Stimulated activated CD4-positive, alpha-beta T cell treated with anti-CD3 and anti-CD28 coated beads, Interleukin-12 subunit alpha, Interleukin-12 subunit beta, amount 100 ng/mL, for 4 hours (primary cell): ENCODE data around the gene PROX2.
A peak's percentile ranks its signal among the peaks of the same experiment; 100 is the strongest.

ENCODE experiments used
- DNase-seq: peaks from one replicate; pipeline ENCODE4 v3.0.0-alpha.2; 2020

PROX2 gene

DNA sequence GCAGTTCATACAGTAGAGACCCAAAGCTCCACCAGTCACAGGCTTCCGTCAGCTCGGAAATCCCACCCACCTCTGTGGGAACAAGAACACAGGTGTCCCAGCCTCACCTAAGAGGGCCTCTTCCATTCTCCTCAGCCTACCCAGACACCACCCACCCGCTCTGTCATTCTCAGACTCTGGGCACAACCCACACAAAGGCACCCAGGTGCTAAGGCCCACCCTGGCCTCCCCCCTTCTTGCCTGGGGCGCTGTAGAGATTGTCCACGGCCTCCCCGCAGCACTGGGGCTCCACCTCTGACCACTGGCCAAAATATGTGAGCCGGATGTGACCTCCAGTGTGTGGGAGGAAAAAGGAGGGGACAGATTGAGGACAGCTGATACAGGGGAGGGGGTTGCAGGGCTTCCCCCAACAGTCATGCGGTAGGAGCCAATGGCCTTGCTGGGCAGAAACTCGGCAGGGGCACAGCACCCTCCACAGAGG lies 33.0 kb upstream of the PROX2 start:
- no peak for DNase-seq

DNA sequence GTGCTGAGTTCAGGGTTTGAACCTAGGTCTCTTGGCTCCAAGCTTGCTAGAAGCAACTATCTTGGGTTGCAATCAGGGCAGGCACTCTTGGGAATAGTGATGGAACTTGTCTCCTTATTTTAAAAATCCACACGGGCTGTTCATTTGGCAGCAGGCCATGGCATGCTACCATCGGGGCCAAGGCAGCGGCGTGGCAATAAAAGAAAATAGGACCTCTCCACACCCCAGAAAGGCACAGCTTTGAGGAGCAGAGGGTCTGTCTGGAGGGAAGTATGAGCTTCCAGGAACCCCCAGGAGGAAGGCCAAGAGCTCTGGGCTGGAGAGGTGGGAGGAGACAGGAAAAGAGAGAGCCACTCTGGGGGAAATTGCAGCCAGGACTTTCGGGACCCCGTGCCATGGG lies 31.8 kb upstream of the PROX2 start:
- no peak for DNase-seq

DNA sequence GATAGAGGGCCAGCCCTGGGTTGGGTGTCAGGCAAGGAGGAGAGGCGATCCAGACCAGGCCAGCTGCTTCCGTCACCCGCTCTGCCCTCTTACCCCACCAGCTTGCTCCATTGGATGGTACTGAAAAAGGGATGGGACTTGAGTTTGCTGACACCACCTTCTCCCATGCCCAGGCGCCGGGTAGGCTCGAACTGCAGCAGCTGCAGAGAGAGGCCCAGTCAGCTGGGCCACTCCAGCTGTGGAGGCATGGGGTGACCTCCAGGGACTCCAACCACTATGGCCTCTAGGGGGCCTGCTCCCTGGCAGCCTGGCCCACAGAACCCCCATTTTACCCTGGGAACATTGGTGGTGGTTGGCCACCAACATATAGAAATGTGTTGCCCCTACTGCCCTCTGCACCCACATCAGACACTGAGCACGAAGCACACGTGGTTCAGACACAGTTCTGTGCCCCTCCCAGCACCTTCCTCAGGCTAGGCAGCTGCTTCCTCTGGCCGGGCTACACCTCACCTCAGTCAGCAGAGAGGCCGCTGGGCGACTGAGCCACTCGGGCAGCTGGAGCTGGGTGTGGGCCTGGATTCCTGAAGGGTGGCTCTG lies 31.1 kb upstream of the PROX2 start:
- no peak for DNase-seq

DNA sequence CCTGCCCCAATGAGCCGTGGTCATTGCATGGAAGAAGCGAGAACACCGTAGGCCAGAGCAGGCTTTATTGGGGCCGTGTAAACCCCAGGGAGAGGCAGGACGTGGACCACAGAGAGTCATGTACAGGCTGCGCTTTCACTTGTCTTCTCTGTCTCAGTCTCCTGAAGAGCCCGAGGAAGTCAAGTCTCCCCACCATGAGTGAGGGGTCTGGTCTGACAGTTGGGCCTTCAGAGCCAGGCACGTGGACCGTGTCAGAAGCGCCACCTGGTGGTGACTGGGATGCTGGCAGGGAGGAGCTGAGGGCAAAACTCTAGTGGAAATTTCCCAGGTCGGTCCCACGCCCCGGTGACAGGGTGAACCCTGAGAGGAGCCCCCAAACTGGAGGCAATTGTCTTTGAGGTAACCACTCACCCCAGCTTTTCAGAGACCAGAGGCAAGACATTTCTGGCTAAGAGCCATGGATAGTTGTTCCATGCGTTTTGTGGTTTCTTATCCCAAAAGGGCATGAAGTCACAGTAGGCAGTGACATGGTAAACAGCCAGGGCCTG lies 29.7 kb upstream of the PROX2 start:
- peak; percentile 82 for DNase-seq

DNA sequence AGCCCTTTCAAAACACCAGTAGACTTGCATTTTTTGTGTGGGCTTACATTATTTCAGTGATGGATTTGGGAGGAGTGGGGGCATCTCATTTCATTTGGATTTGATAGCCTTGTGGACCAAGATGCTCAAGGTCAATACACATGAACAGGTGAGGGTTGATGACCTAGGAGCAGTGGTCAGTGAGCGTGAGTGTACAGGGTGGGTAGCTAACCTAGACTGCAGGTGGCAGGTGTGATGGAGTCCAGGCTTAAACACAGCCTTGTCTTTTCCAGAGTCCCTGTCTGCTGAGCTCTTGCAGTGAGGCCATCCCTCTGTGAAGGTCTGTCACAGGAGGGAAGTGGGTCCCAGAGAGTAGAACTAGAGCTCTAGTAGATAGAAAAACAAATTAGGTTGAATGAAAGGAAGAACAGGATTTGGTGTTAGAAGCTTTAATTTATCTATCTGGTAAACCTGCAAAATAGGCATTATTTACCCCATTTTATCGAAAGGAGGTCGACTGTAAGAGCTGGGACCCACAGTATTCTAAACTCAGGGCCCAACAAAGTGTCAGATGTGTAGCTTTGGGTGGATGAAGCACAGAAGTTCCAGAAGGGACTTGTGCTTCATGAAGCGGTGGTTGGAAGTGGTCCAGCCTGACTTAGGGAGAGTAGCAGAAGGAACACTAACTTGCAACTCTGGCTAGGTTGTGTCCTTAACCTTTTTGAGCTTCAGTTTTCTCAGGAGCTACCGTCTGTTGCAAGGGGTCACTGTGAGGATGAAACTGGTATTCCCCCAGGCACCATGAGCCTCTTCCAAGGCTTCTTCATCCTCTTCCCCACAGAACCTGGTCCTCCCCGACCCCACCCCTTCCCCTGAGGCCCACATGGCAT lies 28.9 kb upstream of the PROX2 start:
- DNase-seq, result no peak

DNA sequence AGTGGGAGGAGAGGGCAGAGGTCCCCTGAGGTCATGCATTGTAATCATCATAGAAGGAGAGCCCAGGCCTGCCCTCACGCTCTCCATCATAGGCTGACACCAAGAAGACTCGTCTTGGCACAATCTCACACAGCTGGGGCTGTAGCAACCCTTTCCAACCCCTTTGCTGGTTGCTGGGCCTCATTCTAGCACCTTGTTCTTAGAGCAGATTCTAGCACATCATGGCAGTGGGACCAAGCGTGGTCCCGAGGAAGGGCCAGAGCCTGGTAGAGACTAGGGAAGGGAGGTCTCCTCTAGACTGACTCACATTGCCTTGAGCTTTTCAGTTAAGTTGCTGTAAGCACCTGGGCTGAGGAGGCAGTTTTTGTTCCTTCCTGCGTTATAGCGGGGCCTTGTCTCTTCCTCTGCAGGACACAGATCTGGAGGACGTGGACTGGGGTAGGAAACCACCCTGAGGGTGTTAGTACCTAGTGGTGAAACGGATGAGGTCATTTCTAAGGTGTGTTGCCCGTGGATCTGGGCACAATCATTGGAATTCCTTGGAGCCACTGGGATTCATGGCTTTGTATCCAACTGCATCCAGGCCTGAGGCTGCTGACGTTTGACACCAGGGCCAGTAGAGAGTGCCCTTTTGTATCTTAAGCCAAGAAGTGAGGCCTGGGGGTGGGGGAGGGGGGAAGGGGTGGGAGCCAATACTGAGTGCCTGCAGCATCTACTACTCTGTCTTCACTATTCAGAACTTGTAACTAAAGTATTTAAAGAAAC lies 27.2 kb upstream of the PROX2 start:
- no peak for DNase-seq

DNA sequence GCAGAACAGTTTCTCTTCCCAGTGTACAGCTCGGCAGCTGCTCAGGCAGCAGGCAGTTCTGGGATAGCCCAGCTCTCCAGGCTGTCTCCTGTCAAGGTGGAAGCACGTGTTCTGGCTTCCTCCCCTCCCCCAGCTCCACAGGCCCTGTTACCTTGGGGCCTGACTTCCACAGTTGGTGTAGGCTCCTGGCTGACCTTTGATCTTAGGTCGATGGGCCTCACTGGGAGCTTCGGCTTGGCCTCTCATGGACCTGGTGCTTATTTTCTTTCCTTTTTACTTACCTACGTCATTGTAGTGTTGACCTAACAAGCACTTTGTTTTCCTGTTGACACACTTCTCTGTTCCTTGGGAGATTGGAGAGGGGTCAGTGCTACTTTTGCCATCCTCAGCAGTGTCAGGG lies 22.7 kb upstream of the PROX2 start:
- DNase-seq, result no peak

DNA sequence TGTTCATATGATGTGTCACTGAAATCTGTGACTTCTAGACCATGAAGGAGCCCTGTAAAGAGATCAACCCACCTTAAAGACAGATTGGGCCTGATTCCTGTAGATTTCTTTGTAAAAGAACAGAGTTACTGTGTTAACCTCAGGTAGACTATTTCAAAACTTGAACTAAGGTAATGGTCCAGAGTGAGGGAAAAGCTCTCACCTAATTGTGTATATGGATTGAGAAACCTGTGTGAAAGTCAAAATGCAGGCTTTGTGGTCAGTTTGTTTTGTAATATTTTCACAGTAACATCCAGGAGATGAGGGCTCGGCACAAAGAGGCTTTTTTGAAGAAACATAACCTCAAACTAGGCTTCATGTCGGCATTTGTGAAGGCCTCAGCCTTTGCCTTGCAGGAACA lies 22.1 kb upstream of the PROX2 start:
- no peak for DNase-seq

DNA sequence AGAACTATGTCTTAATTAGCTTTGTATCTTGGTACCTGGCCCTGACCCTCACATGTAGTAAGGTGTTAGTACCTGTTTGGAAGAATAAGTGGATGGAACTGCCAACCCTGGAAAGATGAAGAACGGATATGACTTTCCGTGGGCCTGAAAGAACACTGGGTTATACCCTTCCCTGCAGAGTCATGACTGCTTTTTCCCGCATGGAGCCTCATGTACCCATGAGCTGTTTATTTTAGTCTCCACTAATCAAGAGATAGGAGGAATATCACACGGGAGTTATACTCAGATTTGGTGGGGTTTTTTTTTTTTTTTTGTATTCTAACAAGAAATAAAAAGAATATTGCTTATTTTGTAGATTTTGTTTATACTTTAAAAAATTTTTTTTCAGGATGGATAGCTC lies 21.7 kb upstream of the PROX2 start:
- DNase-seq, result no peak

DNA sequence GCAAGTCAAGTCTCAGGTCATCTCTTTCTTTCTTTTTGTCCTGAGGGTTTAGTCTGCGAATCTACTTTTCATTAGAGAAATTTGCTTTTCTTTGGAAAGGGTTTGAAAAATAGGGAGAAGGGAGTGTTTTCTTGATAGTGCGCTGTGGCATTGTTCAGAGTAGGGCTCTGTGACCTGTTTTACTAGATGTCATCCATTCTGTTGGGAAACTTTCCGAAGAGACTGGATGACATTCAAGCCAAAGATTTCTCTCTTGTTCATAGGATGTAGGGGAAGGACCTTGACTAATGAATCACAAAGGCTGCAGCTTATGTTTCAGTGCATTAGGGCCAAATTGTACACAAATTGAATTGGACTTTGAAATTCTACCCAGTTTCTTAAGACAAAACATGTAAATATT lies 20.5 kb upstream of the PROX2 start:
- DNase-seq, result no peak

DNA sequence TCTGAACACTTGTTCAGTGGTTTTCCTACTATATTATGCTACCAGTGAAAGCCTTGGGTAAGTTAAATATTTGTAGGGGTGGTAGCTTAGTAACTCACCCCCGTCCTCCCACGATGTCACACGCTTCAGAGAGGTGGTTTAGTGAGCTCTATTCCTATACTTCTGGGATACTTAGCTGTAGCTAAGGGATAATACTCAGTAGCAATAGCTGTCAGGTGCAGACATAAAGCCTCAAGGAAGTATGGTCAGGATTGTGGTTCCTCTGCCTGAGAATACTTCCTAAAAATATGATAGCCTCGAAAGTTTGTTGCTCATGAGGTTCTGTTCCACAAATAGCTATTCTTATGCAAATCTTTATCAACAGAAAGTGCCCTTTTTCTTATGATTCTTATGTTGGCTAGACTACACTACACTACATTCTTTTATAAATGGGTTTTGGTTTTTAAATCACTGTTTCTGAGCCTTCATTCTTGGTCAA lies 17.7 kb upstream of the PROX2 start:
- DNase-seq, result no peak

DNA sequence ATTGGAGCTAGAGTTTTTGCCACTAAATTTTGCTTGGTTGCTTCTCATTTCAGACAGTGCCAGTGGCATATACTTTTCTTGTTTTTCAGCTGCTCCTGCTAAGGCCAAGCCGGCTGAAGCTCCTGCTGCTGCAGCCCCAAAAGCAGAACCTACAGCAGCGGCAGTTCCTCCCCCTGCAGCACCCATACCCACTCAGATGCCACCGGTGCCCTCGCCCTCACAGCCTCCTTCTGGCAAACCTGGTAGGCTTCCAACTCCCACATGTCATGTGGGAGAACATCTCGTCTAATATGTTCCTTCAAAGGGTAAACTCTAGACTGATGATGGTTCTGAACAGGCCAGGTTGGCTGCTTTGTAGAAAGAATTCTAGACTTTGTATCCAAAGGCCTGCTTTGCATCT lies 16.8 kb upstream of the PROX2 start:
- DNase-seq, result no peak

DNA sequence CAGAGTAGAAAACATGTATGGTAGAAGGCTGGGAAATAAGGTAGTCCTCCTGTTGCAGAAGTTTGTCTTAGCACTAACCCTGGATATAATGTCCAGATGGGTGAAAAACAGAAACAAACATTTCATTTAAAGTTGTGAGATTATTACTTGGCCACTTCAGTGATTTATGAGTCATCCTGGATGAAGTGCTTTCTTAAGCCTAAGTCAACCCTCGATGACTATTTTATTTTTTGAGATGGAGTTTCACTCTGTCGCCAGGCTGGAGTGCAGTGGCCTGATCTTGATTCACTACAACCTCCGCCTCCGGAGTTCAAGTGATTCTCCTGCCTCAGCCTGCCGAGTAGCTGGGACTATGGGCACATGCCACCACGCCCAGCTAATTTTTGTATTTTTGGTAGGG lies 15.9 kb upstream of the PROX2 start:
- no peak for DNase-seq

DNA sequence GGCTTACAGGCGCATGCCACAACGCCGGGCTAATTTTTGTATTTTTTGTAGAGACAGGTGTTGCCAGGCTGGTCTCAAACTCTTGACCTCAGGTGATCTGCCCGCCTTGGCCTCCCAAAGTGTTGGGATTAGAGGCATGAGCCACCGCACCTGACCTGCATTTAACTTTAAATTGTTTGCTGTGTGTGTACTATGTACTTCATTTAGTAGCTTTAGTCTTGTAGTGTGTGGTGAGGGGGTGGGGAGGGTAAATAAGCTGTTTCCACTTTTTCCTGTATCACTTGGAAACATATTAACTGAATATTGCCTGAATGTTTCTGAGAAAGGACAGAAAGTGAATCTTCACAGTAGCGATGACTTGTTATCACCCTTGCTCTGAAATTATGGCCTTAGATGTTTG lies 14.3 kb upstream of the PROX2 start:
- no peak for DNase-seq

DNA sequence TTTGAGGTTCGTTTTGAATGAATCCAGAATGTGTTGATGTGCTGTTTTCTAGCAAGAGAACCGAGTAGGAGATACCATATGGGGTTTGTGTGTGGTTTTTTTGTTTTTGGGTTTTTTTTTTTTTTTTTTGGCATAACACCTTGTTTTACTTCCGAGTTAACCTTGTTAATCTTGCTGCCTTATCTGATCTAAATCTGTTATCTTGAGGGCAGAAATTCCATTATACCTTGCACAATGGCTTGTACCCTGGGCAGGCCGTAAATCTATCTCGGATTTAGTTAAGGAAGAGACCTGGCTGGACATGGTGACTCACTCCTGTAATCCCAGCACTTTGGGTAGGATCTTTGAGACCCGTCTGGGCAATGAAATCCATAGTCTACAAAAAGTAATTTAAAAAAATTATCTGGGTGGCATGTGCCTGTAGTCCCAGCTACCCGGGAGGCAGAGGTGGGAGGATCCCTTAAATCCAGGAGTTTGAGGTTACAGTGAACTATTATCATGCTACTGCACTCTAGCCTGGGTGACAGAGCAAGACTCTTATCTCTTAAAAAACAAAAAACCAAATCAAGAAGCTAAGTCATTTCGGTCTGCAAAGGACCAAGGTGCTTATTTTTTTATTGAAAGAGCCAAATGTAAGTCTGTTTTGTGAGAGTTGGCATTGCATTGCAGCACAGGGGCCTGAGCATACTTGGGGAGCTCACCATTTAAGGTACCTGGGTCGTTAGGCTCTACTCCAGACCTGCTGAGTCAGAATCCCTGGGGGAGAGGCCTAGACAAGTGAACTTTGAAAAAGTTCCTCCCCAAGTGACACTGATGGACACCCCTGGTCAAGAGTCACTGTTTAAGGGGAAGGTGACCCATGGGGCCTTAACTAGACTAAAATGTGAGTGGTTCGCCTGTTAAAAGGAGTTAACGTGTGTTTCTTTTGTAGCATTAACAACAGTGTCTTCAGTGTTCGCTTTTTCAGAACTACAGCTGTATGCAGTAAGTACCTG lies 12.5 kb upstream of the PROX2 start:
- no peak for DNase-seq

DNA sequence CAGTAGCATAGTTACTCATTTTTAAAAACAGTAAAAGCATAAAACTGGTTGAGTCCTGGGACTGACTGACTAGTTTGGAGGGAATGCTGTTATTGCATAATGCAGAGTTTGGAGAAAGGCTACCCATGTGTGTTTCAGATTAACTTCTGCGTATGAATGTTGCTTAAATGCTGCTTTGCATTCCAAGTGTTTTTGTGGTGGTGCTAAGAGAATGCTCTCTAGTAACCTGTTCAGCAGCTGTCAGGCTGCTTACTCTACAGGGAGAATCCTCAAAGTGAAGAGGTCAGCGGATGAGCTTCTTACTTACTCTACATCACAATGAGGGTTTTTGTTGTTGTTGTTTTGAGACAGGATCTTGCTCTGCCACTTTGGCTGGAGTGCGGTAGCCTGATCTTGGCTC lies 10.1 kb upstream of the PROX2 start:
- DNase-seq, result no peak

DNA sequence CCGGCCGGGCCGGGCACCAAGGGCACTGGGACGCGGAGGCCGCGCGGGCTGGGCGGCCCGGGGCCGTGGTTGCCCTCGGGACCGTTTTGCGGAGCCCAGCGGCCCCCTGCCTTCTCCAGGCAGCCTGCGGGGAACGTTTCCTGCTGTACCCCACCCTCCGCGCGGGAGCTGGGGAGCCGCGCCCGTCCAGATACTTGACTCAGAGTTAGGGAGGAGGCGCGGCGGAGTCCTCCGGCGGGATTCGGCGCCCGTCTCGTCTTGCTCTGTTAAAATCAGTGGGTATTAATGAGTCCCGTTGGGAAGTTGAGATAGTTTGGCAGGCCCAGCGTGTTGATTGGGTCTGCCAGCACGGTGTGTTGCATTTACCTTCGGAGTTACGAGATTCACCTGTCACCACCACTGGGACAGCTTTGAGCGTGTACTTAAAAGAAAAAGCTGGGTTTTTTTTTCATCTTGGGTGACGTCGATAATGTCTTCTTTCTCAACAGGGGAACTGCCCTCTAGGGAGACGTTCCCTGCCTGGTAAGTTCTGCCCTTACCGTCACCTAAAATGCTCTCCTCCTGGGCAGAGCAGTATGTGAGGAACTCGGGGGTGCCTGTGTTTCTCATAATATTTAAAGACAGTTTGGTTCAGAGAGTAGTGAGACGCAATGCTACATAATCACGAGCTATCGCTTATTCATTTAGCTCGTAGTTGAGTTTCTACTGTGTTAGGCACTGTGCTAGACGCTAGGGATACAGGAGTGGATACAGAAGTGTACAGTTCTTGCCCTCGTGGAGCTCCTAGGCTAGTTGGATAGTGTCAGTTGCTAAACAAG lies 6.4 kb upstream of the PROX2 start:
- DNase-seq, result peak; percentile 43

DNA sequence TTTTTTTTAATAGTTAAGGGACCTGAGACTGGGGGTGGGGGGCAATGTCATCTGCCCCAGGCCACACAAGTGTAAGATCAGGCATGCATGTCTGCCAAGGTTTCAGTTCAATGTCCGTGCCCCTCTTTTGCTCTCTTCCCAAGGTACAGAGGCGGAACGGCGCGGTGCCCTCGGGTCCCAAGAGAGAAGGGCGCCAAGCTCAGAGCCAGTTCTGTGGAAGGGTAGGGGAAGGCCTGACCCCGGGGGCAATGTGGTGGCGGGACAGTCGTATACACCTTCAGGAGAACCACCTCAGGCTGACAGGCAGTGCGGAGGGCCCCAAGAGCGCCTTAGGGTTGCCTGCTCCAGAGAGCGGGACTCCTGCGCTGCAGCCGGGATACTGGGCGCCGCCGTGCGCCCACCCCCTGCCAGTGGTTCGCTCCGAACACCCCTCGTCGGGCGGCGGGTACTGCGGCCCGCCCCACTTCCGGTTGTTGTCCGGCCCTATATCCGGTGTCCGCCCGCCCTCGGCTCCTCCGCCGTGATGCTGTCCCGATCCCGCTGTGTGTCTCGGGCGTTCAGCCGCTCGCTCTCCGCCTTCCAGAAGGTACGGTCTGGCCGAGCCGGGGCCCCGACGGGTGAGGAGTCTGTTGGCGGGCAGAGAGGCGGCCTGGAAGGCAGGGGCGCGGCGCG lies 5.6 kb upstream of the PROX2 start, which contains the start of gene DLST:
TSS of gene DLST (plus strand) at position 486 of the 672 bp plus-strand sequence. CDS start at position 524, 38 bp downstream.
- DNase-seq, result peak; percentile 84

DNA sequence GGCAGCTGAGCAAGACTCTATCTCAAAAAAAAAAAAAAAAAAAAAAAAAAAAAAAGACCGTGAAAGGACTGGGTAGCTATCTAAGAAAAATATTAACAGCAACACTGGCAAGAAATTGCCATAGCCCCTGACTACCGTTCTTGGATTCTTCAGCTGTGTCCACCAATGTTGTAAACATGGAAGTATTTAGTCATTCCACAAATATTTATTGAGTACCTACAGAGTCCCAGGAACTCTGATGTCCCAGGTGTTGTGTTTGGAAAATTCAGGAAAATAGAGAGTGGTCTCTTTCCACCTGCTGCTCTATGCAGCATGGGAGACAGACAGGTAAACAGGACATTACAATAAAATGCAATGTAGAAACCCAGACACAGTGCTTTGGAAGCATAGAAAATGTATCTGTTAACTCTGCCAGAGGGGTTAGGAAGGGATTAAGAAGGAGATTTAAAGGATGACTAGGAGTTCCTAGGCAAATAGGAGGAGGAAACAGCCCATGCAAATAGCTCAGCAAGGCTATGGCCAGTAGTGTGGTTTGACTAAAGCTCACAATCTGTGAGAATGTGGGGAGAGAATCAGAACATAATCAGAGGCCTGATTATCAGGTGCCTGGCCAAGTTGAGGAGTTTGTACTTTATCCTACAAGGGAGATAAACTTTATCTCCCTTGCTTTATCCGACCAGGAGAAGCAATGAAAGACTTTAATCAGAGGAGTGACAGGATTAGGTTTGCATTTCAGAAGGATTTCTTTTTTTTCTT lies 3.7 kb upstream of the PROX2 start:
- no peak for DNase-seq

DNA sequence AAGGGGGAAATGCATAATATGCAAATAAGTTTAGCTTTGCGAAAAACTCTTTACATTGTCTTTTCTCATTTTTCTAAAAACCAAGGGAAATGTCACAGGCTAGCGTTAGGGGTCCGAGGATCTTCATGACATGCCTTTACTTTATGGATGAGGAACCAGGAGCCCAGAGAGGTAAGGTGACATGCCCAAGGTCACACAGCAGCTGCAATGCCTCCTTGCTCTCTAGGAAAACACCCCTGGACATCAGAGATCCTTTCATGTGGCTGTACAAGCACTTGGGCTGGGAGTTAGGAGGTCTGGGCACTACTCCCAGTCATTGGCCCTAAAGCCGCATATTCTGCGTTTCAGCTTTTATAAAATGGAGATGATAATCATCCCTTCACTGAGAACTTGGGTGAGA lies 741 bp downstream of the PROX2 start:
- DNase-seq, result no peak
